ENCODE results near the gene MKS1. TPM values are rescaled to one million over a fixed set of nuclear protein-coding genes. Genes with fewer than 3 reads are reported as not detected.

MKS1 gene
- total RNA-seq, 2 experiments from 2014 or later: 26.4 to 31.8 TPM

- ChIA-PET POLR2A (no interaction called here), CTCF (interaction anchor here (0.7 to 1.8 kb wide), 2 partner anchors 11 to 372 kb away, joined by 5 to 7 read pairs; no protein-coding TSS in a partner anchor)
Measured at GRCh38 chr17:58210922-58211321, 8.1 kb downstream of the MKS1 start.

- ChIA-PET POLR2A (no interaction called here), CTCF (interaction anchor here (1.6 kb wide), 1 partner anchor 9 kb away, joined by 5 read pairs; no protein-coding TSS in a partner anchor)
Measured at GRCh38 chr17:58208344-58208743, 10.7 kb downstream of the MKS1 start.

- ChIA-PET CTCF (interaction anchor here (1.2 kb wide), 1 partner anchor 9 kb away, joined by 3 read pairs; no protein-coding TSS in a partner anchor), POLR2A (no interaction called here)
Measured at GRCh38 chr17:58207451-58207850, 11.6 kb downstream of the MKS1 start.

GRCh38 chr17:58205936-58206335 is 13.1 kb downstream of the MKS1 start:
- CTCF ChIA-PET: no interaction called here

GRCh38 chr17:58204796-58205195 is 14.3 kb downstream of the MKS1 start:
- CTCF ChIA-PET: no interaction called here

More at GRCh38 chr17:58205936-58206335, 13.1 kb downstream of the MKS1 start:
- POLR2A ChIA-PET: no interaction called here

GRCh38 chr17:58202859-58203258 is 16.2 kb downstream of the MKS1 start:
- ChIA-PET CTCF (no interaction called here), POLR2A (no interaction called here)

More at GRCh38 chr17:58204796-58205195, 14.3 kb downstream of the MKS1 start:
- POLR2A ChIA-PET: no interaction called here

- CTCF ChIA-PET: interaction anchor here (0.9 to 2.1 kb wide), 9 partner anchors 9 to 247 kb away, joined by 3 to 8 read pairs (median 3); no protein-coding TSS in a partner anchor
- POLR2A ChIA-PET: interaction anchor here (0.8 kb wide), 1 partner anchor 19 kb away, joined by 3 read pairs; the partner anchor contains the start of gene MKS1
Measured at GRCh38 chr17:58200024-58200633, 18.9 kb downstream of the MKS1 start.

- ChIA-PET POLR2A (no interaction called here), CTCF (no interaction called here)
Measured at GRCh38 chr17:58196610-58197009, 22.4 kb downstream of the MKS1 start.

- ChIA-PET POLR2A (no interaction called here), CTCF (no interaction called here)
Measured at GRCh38 chr17:58195518-58196123, 23.4 kb downstream of the MKS1 start.

GRCh38 chr17:58193641-58194255 is 25.3 kb downstream of the MKS1 start:
- CTCF ChIA-PET: no interaction called here

GRCh38 chr17:58192612-58193011 is 26.4 kb downstream of the MKS1 start, which contains the start of gene EPX:
Gene EPX, plus strand, starts transcription at chr17:58192726. Its CDS starts 121 bp downstream, at chr17:58192847.
- POLR2A ChIA-PET: no interaction called here
- CTCF ChIA-PET: no interaction called here

More at GRCh38 chr17:58193641-58194255, 25.3 kb downstream of the MKS1 start:
- POLR2A ChIA-PET: no interaction called here

- ChIA-PET POLR2A (no interaction called here), CTCF (interaction anchor here (0.6 kb wide), 1 partner anchor 66 kb away, joined by 6 read pairs; no protein-coding TSS in a partner anchor)
Measured at GRCh38 chr17:58191241-58191896, 27.7 kb downstream of the MKS1 start.

- ChIA-PET CTCF (interaction anchor here (1.2 kb wide), 1 partner anchor 115 kb away, joined by 3 read pairs; no protein-coding TSS in a partner anchor), POLR2A (no interaction called here)
Measured at GRCh38 chr17:58189436-58190146, 29.5 kb downstream of the MKS1 start.

GRCh38 chr17:58187675-58188074 is 31.4 kb downstream of the MKS1 start:
- POLR2A ChIA-PET: no interaction called here
- CTCF ChIA-PET: no interaction called here

GRCh38 chr17:58187063-58187462 is 32.0 kb downstream of the MKS1 start:
- POLR2A ChIA-PET: no interaction called here
- CTCF ChIA-PET: no interaction called here

- POLR2A ChIA-PET: no interaction called here
- CTCF ChIA-PET: no interaction called here
Measured at GRCh38 chr17:58186591-58186990, 32.5 kb downstream of the MKS1 start.

GRCh38 chr17:58184986-58185761 is 33.9 kb downstream of the MKS1 start:
- ChIA-PET CTCF (interaction anchor here (0.5 kb wide), 1 partner anchor 1372 kb away, joined by 3 read pairs; no protein-coding TSS in a partner anchor), POLR2A (no interaction called here)

- ChIA-PET CTCF (no interaction called here), POLR2A (no interaction called here)
Measured at GRCh38 chr17:58184308-58184985, 34.6 kb downstream of the MKS1 start.
